Measurements from ENCODE around the gene OR2A1.
"Not testable (repeated sequence)": the region's sequence is repeated elsewhere in the genome, so short reads cannot be mapped to it uniquely, and the experiment has no call there.

OR2A1 gene, protein sequence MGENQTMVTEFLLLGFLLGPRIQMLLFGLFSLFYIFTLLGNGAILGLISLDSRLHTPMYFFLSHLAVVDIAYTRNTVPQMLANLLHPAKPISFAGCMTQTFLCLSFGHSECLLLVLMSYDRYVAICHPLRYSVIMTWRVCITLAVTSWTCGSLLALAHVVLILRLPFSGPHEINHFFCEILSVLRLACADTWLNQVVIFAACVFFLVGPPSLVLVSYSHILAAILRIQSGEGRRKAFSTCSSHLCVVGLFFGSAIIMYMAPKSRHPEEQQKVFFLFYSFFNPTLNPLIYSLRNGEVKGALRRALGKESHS

DNA sequence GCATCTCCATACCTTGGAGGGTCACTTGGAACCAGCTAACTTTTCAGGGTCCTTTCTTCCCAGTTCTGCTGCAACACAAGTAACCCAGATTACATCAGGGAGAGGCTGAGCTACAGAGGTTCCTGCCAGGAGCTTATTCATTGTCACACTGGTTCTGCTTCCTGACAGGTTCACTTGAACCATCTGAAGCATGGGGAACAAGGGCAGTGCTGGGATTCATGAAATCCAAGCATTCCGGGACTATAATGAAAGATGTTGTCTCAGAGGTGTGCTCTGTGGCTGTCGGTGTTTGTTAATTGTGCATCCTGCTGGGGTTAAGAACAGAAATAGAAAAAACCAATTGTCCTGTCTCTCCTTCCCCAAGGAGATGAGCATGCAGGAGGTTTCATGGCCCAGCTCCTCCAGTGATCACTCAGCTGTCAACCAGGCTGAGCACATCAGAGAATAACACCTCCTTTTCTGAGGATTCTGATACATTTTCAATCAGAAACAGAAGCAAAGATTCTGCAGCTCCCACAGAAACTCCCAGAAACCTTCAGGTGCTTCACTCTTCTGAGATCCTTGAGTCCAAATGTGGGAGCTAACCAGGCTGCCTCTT, at the start of gene OR2A1:
Gene OR2A1, plus strand, starts transcription at position 548 of the 598 bp plus-strand sequence. CDS start 5,706 bp downstream, outside the sequence.
- not testable (repeated sequence) for H3K36me3 Mint-ChIP-seq; H3K4me1 Mint-ChIP-seq (ENCODE audit: low read depth); H3K9me3 Mint-ChIP-seq (ENCODE audit: low read depth); H3K27ac Mint-ChIP-seq; H3K27me3 Mint-ChIP-seq; H3K4me3 Mint-ChIP-seq

DNA sequence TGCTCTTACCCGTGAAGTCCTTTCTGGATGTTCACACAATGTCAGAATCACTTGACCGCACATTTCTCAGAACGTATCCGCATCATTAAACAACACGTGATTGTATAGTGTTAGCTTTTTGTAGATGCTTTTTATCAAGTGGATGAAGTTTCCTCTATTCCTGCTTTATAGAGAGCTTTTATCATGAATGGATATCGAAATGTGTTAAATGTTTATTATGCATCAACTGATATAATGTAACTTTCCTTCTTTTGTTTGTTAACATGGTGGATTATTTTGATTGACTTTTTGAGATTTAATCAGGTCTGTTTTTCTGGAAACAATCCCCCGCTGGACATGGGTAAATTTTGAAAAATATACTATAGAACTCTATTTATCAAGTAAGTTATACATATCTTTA, 47.5 kb upstream of the OR2A1 start, which contains the start of gene OR2A7:
Gene OR2A7, minus strand, starts transcription at position 101 of the 400 bp plus-strand sequence. CDS start 5,164 bp downstream, outside the sequence.
- not testable (repeated sequence) for H3K27me3 Mint-ChIP-seq; H3K4me1 Mint-ChIP-seq (ENCODE audit: low read depth); H3K4me3 Mint-ChIP-seq; H3K36me3 Mint-ChIP-seq; H3K27ac Mint-ChIP-seq; H3K9me3 Mint-ChIP-seq (ENCODE audit: low read depth)

DNA sequence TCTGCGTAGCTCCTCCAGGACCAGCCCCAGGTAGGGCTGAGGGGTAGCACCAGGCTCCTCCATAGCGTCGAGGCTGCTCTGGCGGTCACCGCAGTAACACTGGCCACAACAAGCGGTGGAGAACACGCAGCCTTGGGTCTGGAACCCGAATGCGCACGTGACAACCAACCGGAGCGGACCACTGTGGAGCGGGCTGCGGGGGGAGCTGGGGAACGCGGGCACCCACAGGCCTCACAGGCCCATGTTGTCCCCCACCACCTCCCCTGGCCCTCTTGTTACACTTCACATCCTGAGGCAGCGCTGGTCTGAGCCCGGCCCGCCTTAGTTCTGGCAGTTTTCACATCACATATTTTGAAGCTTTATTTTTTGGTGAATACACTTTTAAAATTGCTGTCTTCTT, 43.0 kb upstream of the OR2A1 start, which contains the start of gene CTAGE8:
Gene CTAGE8, minus strand, starts transcription at position 101 of the 400 bp plus-strand sequence. Its CDS starts 38 bp downstream, at position 63.
- not testable (repeated sequence) for H3K27ac Mint-ChIP-seq; H3K36me3 Mint-ChIP-seq; H3K27me3 Mint-ChIP-seq; H3K9me3 Mint-ChIP-seq (ENCODE audit: low read depth); H3K4me1 Mint-ChIP-seq (ENCODE audit: low read depth); H3K4me3 Mint-ChIP-seq

DNA sequence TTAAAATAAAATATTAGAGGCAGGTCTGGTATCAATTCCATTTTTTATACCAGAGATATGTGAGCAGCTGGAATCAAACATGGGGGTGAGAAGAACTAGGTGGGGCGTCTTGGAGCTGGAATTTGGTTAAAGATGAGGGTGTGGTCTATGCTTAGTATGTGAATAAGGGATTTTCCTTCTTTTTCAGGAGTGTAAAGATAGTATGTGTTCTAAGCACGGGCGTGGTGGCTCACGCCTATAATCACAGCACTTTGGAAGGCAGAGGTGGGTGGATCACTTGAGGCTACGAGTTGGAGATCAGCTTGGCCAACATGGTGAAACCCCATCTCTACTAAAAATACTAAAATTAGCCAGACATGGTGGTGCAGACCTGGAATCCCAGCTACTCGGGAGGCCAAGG, 36.9 kb upstream of the OR2A1 start:
- not testable (repeated sequence) for H3K4me3 Mint-ChIP-seq, H3K27me3 Mint-ChIP-seq, H3K36me3 Mint-ChIP-seq

DNA sequence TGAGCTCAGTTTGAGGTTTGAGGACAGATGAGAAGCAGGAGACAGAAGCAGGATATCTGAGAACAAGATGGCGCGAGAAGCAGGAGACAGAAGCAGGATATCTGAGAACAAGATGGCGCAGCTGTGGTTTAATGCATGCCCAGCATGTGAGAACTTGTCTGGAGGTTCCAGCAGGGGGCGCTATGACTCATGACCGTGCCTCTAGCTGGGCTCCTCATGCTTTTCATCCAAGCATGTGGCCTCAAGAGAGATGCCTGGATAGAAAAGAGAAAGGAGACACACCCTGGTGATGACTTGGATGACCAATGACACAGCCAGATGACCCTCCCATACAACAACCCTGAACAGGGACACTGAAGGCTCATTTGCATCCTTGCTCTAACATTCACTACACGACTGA, 32.2 kb upstream of the OR2A1 start:
- H3K36me3 Mint-ChIP-seq; H3K4me3 Mint-ChIP-seq; H3K4me1 Mint-ChIP-seq (ENCODE audit: low read depth): not testable (repeated sequence)

More for the DNA sequence above, 36.9 kb upstream of the OR2A1 start:
- not testable (repeated sequence) for H3K9me3 Mint-ChIP-seq (ENCODE audit: low read depth); H3K27ac Mint-ChIP-seq; H3K4me1 Mint-ChIP-seq (ENCODE audit: low read depth)

DNA sequence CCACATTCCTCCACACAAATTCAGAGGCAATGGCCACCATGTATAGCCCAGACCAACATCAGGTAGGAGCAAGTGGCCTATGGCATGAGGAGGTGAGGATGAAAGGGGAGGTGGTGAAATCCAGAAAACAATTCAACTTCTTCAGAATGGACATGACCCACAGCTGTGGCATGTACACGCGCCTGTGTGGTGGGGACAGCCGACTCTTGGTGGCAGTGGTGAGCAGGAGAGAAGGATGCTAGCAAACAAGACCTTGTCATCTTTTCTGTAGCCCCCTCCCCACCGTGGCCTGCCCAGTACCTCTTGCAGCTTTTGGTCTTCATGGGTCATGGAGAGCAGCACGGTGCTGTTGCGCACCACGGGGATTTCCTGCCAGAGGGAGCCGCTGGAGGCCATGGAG, 30.2 kb upstream of the OR2A1 start:
- H3K9me3 Mint-ChIP-seq (ENCODE audit: low read depth); H3K27me3 Mint-ChIP-seq; H3K4me3 Mint-ChIP-seq; H3K36me3 Mint-ChIP-seq; H3K4me1 Mint-ChIP-seq (ENCODE audit: low read depth); H3K27ac Mint-ChIP-seq: not testable (repeated sequence)

More for the DNA sequence above, 32.2 kb upstream of the OR2A1 start:
- H3K9me3 Mint-ChIP-seq (ENCODE audit: low read depth); H3K27me3 Mint-ChIP-seq; H3K27ac Mint-ChIP-seq: not testable (repeated sequence)

DNA sequence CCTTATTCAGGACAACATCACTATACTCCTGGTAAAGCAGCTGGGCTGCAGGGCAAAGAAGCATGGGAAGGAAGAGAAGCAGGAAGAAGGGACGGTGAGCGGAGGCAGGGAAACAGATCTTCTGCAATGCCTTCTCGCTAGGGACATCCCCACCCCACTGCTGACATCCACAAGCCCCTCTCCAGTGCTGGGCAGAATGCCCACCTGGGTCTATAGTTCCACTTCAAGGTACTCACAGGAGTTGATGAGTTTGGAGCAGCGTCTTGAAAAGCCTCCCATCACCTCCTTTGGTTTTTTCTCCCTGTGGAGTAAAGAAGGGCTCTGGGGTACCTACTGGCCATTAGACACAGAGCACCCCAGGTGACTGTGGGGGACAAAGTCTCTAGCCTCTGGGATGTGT, 29.7 kb upstream of the OR2A1 start:
- H3K27me3 Mint-ChIP-seq; H3K9me3 Mint-ChIP-seq (ENCODE audit: low read depth); H3K4me3 Mint-ChIP-seq; H3K36me3 Mint-ChIP-seq; H3K27ac Mint-ChIP-seq; H3K4me1 Mint-ChIP-seq (ENCODE audit: low read depth): not testable (repeated sequence)

DNA sequence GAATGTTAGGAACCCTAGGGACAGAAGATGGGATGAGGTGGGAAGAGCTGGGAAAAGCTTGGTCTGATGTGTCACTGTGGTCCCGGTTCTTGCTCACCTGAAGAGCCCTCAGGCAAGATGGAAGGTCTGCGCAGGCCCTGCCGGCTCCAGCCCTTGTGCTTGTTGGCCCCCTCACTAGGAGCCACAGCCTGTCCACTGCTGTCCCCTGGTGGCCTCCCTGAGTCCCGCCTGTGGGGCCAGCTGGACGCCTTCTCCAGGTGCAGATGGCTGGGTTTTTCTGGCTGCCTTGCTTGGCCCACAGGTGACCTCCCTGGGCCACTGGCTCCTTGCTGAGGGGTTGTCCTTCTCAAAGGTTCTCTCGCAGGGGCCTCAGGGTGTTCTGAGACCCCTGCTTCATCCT, 28.5 kb upstream of the OR2A1 start:
- H3K27ac Mint-ChIP-seq; H3K36me3 Mint-ChIP-seq; H3K27me3 Mint-ChIP-seq; H3K4me1 Mint-ChIP-seq (ENCODE audit: low read depth); H3K9me3 Mint-ChIP-seq (ENCODE audit: low read depth); H3K4me3 Mint-ChIP-seq: not testable (repeated sequence)

DNA sequence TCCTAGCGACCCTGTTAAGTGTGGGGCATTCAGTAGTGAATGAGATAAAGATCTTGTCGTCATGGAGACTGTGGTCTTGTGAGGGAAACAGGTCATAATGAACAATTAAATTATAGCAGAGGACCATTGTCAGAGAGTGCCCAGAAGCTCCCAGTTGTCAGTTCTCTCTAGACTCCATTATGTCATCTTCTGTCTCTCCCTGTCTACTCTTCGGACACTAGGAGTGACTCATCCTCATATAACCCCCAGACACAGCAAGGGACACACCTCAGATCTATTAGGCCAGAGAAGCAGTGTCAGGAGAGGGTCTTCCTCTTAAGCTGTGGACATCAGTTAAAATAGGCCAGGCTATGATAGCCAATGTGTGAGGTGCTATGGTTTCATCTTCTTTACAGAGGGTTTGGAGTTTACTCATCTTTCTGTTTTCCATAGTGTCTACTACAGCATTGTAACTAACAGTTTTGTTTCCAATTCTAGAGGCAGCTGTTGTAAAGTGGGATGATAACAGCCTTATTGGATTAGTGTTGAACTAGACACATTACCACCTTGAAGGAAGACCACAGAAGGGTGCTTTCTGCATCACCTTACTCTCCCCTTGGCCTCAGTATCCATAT, 24.9 kb upstream of the OR2A1 start:
- H3K27ac Mint-ChIP-seq; H3K9me3 Mint-ChIP-seq (ENCODE audit: low read depth); H3K36me3 Mint-ChIP-seq; H3K4me3 Mint-ChIP-seq; H3K27me3 Mint-ChIP-seq; H3K4me1 Mint-ChIP-seq (ENCODE audit: low read depth): not testable (repeated sequence)

DNA sequence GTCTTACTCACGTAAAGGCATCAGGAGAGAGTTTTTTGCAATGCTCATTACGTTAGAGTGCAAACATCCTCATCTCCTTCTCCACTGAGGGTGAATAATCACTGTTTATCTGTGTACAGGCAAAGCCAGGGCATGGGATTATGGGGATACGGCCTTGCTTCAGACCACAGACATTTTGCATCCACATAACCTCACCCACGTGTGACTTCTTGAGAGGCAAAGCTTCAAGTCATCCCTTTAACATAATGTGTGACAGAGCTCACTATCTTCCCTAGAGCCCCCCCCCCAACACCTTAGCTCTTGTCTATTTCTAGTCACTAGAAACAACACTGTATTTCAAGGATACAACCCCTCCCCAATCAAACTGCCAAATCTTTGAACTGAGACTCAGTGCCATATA, 20.6 kb upstream of the OR2A1 start:
- H3K36me3 Mint-ChIP-seq; H3K27me3 Mint-ChIP-seq; H3K4me3 Mint-ChIP-seq; H3K27ac Mint-ChIP-seq; H3K9me3 Mint-ChIP-seq (ENCODE audit: low read depth); H3K4me1 Mint-ChIP-seq (ENCODE audit: low read depth): not testable (repeated sequence)

DNA sequence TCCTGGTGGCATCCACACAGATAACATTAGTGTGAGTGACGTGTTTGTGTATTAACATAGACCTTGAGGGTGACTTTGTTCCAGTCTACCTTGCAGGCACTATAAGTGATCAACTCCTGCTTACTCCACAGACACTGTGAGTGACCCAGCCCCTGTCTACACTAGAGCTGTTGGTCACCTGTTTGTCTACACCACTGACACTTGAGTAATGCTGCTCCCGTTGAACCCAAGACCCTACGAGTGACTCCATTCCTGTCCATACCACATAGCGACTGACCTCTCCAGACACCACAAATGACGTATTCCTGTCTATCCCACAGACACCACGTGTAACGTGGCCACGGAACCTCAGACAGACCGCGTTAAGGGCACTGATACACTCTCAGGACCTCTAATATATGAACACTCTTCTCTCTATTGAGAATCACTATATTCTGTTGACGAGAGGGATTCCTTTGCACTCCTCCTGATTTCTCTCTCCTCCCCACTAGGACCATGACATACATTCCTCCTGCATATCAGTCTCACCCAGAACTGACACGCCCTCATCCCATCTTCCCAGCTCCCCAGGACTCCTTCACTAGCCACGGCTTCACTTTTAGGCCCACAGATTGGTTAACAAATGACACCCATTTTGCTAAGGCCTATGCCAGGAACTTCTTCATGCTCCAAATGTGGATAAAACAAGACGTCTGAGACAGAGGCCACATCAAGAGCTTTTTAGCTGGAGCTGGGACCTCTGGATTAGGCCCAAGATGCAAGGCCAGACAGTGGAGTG, 19.6 kb upstream of the OR2A1 start:
- H3K9me3 Mint-ChIP-seq (ENCODE audit: low read depth); H3K27me3 Mint-ChIP-seq; H3K36me3 Mint-ChIP-seq; H3K27ac Mint-ChIP-seq; H3K4me1 Mint-ChIP-seq (ENCODE audit: low read depth): not testable (repeated sequence)
- peak overlapping the region; percentile 44 for H3K4me3 Mint-ChIP-seq

DNA sequence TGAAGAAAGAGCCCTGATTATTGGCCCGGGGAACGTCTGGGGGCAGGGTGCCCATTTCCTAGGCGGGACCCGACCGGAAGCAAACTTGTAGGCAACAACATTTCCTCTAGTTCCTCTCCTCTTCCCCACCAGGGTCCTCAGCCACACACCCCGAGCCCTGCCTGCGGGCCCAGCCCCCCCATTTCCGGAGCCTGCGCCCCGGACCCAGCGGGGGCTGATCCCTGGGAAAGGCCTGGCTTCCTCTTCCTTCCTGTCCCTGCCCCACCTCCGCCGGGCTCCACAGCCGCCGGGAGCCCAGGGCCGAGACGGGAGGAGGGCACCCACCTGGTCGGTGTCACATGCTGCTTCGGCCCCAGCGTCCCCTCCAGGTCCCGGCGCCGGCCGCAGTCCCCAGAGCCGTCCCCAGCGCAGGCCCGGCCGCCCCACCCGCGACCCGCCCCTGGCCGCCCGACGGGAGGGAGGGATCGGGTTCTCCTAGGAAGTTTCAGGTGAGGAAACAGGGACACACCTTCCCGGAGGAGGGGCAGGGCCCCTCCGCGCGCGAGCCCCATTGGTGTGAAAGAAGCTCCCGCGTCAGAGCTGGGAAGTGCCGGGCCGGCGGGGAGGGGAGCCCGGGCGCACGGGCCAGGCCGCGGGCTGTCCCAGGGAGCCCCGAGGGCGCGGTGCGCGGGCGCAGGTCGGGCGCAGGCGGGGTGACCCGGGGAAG, 18.3 kb upstream of the OR2A1 start:
- H3K9me3 Mint-ChIP-seq (ENCODE audit: low read depth); H3K36me3 Mint-ChIP-seq; H3K4me1 Mint-ChIP-seq (ENCODE audit: low read depth); H3K4me3 Mint-ChIP-seq; H3K27me3 Mint-ChIP-seq; H3K27ac Mint-ChIP-seq: not testable (repeated sequence)

DNA sequence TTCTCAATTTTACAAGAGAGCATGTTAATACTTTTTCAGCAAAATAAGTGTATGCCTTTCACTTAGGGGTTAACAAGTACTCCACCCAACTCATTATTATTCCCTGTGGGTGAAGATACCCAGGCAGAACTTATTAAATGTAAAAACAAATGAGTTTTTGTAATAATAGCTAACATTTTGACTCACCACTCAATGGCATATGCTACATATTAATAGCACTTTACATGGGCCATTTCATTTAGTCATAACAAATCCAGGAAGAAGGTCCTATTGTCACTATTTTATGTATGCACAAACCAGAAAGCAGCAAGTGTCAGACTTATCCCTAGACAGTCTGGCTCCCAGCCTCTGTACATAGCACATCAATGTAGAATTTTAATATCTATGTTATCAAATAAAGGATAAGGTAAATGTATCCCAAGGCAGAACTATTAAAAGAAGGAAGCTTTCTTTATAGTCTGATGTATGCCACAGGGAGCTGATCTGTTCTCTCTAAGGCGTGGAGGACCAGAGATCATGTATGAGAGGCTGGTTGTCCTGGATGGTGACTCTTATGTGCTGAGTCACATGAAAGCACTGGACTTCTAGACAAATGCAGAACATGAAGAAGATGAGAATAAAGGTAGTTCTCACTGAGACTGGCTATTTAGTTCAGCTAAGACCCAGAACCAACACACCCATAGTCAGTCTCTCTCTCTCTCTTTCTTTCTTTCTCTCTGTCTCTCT, 9.5 kb upstream of the OR2A1 start:
- not testable (repeated sequence) for H3K9me3 Mint-ChIP-seq (ENCODE audit: low read depth); H3K27me3 Mint-ChIP-seq; H3K4me3 Mint-ChIP-seq; H3K27ac Mint-ChIP-seq; H3K36me3 Mint-ChIP-seq; H3K4me1 Mint-ChIP-seq (ENCODE audit: low read depth)

DNA sequence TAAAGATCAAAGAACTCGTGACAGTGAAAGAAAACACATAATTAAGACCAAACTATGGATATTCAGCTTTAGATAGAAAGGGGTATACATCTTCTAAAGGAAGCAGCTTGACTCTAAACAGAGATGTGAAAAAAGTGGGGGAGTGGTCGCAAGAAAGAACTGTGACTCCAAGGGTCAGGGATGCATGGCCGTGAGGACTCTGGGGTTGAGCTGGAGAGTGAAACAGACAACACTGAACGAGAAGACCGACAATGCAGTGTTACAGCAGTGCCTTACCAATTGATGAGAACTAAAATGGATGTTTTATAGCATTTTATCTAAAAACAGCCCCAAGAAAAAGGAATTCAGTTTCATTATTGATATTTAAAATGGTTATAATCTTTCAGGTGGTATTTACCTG, 8.6 kb upstream of the OR2A1 start:
- not testable (repeated sequence) for H3K36me3 Mint-ChIP-seq

More for the DNA sequence above, 8.6 kb upstream of the OR2A1 start:
- H3K9me3 Mint-ChIP-seq (ENCODE audit: low read depth); H3K4me3 Mint-ChIP-seq; H3K27ac Mint-ChIP-seq; H3K4me1 Mint-ChIP-seq (ENCODE audit: low read depth); H3K27me3 Mint-ChIP-seq: not testable (repeated sequence)

Measured in activated naive CD8-positive, alpha-beta T cell (primary cell).